Measurements from ENCODE around the gene PRODH. TPM values are rescaled to one million over a fixed set of nuclear protein-coding genes. Genes with fewer than 3 reads are reported as not detected.

The PRODH gene, protein sequence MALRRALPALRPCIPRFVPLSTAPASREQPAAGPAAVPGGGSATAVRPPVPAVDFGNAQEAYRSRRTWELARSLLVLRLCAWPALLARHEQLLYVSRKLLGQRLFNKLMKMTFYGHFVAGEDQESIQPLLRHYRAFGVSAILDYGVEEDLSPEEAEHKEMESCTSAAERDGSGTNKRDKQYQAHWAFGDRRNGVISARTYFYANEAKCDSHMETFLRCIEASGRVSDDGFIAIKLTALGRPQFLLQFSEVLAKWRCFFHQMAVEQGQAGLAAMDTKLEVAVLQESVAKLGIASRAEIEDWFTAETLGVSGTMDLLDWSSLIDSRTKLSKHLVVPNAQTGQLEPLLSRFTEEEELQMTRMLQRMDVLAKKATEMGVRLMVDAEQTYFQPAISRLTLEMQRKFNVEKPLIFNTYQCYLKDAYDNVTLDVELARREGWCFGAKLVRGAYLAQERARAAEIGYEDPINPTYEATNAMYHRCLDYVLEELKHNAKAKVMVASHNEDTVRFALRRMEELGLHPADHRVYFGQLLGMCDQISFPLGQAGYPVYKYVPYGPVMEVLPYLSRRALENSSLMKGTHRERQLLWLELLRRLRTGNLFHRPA
- 10 to 100 TPM in 3 of 4 donors, 1 to 10 TPM in 1; 4.5 to 52.6 (median 14.0) TPM for total RNA-seq
- polyA plus RNA-seq = 10 to 100 TPM in 1 of 3 donors, 1 to 10 TPM in 2; 1.6 to 11.3 (median 4.5) TPM
- long read RNA-seq, donor 1, partial matches to known transcripts = 2 of 2 reads
- long read RNA-seq, donor 1, other reads (novel, unspliced or antisense) = 0 of 2 reads
- long read RNA-seq, donor 2, partial matches to known transcripts = 2 of 3 reads
- long read RNA-seq, donor 2, other reads (novel, unspliced or antisense) = 1 of 3 reads

DNA sequence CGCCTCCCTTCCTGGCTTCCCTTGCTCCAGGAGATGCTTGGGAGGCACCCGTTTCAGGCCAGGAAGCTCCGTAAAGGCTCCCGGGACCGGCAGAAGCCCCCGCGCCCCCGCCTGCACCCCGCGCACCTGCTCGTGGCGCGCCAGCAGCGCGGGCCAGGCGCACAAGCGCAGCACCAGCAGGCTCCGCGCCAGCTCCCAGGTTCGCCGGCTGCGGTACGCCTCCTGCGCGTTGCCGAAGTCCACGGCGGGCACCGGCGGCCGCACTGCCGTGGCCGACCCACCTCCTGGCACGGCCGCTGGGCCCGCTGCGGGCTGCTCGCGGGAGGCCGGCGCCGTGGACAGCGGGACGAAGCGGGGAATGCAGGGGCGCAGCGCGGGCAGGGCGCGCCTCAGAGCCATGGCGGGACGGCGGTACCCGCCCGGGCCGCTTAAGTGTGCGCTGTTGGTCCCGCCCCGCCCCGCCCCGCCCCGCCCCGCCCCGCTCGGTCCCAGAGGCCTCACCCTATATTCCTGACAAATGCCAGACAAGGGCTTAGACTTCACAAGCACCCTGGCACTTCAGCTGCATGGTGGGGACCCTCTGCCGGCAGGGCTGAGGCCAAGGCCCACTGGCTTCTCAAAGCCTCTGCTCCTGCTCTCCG is at the start of gene PRODH:
Gene PRODH, minus strand, starts transcription at position 405 of the 641 bp plus-strand sequence. Its CDS starts 6 bp downstream, at position 399.
- H3K27ac ChIP-seq = no peak within 1 kb of the TSS
- no peaks in the 10 kb centered on the region for H3K27me3 ChIP-seq (ENCODE audit: insufficient read depth in 3 of 3, low read length in 2 of 3)
- WGBS, 3 donors = no CpG with 5 or more reads among the region's 67 CpGs
- no peaks in the 10 kb centered on the region for H3K4me1 ChIP-seq
- H3K9me3 ChIP-seq = no peaks in the 10 kb centered on the region
- peak; percentile 75 to 82 (median 79) for ATAC-seq
- H3K36me3 ChIP-seq (ENCODE audit: insufficient read depth in 1 of 2, low read depth in 1 of 2) = no peaks in the 10 kb centered on the region
- H3K4me3 ChIP-seq = no peak within 1 kb of the TSS
- TF ChIP-seq, protein P1, sequence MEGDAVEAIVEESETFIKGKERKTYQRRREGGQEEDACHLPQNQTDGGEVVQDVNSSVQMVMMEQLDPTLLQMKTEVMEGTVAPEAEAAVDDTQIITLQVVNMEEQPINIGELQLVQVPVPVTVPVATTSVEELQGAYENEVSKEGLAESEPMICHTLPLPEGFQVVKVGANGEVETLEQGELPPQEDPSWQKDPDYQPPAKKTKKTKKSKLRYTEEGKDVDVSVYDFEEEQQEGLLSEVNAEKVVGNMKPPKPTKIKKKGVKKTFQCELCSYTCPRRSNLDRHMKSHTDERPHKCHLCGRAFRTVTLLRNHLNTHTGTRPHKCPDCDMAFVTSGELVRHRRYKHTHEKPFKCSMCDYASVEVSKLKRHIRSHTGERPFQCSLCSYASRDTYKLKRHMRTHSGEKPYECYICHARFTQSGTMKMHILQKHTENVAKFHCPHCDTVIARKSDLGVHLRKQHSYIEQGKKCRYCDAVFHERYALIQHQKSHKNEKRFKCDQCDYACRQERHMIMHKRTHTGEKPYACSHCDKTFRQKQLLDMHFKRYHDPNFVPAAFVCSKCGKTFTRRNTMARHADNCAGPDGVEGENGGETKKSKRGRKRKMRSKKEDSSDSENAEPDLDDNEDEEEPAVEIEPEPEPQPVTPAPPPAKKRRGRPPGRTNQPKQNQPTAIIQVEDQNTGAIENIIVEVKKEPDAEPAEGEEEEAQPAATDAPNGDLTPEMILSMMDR (IDR thresholded peaks at IDR 0.05) = no peak
- no peak for DNase-seq
- intact Hi-C loops (cut with DNase I) = no loop called here

DNA sequence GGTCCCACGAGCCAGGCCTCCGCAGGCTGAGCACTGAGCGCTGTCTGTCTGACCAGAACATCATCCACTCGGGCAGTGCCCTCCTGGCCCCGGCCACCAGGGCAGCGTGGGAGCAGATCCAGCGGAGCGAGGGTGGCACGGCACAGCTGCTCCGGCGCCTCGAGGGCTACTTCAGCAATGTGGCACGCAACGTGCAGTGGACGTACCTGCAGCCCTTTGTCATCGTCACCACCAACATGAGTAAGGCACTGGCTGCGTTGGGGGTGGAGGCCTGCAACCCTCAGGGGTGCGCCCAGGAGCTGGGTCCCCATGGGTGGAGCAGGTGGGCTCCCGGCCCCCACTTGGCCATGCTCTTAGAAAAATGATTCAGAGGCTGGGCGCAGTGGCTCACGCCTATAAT is 49.7 kb upstream of the PRODH start:
- Histone ChIP-seq H3K4me1 (no peaks in the 10 kb centered on the region), H3K36me3 (ENCODE audit: insufficient read depth in 1 of 2, low read depth in 1 of 2) (no peaks in the 10 kb centered on the region), H3K27me3 (ENCODE audit: insufficient read depth in 3 of 3, low read length in 2 of 3) (peaks cover 0 to 2% (median 0%) of the 10 kb centered on the region in 3 donors), H3K9me3 (peaks cover 5% of the 10 kb centered on the region), H3K27ac (no peak overlapping the region), H3K4me3 (no peak overlapping the region)
- DNase-seq (no peak), ATAC-seq (no peak)
- intact Hi-C loops (cut with DNase I) = no loop called here
- TF ChIP-seq, protein P1 (IDR thresholded peaks at IDR 0.05) = no peak
- WGBS, 3 donors = 84 to 86% (median 85%) methylated on average over 21 of the region's 21 CpGs

DNA sequence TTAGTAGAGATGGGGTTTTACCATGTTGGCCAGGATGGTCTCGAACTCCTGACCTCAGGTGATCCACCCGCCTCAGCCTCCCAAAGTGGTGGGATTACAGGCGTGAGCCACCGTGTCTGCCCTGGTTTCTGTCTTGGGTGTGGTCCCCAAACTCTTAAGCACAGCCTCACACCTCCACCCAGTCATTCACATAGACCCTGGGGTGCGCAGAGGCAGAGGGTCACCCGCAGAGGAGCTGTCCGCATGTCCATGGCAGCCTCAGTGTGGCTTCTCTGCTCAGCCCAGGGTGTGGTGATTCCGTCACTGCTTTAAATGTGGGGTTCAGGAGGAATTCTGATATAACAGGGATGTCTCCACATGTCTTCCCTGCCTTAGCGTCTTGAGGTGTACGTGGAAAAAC is 48.5 kb upstream of the PRODH start:
- Histone ChIP-seq H3K4me1 (no peaks in the 10 kb centered on the region), H3K4me3 (no peak overlapping the region), H3K9me3 (peaks cover 8% of the 10 kb centered on the region), H3K27me3 (ENCODE audit: insufficient read depth in 3 of 3, low read length in 2 of 3) (peaks cover 0 to 2% (median 0%) of the 10 kb centered on the region in 3 donors), H3K27ac (no peak overlapping the region), H3K36me3 (ENCODE audit: insufficient read depth in 1 of 2, low read depth in 1 of 2) (no peaks in the 10 kb centered on the region)
- intact Hi-C loops (cut with DNase I) = no loop called here
- TF ChIP-seq, protein P1 (IDR thresholded peaks at IDR 0.05) = no peak
- no peak for ATAC-seq
- WGBS, 3 donors = 87 to 93% (median 88%) methylated on average over 10 of the region's 10 CpGs
- DNase-seq = peak in 1 of 2 donors; percentile 6

DNA sequence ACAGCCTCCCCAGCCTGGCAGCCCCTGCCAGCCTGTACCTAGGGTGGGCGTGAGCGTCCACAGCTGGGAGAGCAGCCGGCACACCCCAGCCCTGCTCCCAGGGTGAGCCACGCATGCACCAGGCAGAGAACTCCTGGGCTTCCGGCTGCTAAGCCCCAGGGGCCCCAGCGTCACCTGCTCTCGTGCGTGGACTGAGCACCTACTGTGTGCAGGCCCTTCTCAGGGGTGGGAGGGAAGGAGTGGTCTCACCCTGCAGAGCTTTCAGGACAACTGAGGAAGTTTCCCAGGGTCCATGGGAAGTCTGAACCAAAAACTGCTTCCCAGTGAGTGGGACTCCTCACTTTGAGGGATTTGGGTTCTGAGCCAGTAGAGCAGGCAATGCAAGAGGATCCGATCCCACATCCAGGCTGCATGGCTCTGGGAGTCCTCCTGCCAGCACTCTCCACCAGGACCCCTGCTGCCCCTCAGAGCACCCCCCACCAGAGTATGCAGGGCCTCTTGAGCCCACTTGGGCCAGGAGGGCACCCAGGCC is 47.1 kb upstream of the PRODH start:
- H3K9me3 ChIP-seq = peaks cover 8% of the 10 kb centered on the region
- H3K4me1 ChIP-seq = no peaks in the 10 kb centered on the region
- intact Hi-C loops (cut with DNase I) = no loop called here
- no peak for ATAC-seq
- H3K27ac ChIP-seq = no peak overlapping the region
- WGBS, 3 donors = 69 to 81% (median 70%) methylated on average over 9 of the region's 9 CpGs
- H3K4me3 ChIP-seq = no peak overlapping the region
- TF ChIP-seq, protein P1 (IDR thresholded peaks at IDR 0.05) = no peak
- peak in 1 of 2 donors; percentile 14 for DNase-seq
- H3K36me3 ChIP-seq (ENCODE audit: insufficient read depth in 1 of 2, low read depth in 1 of 2) = no peaks in the 10 kb centered on the region
- H3K27me3 ChIP-seq (ENCODE audit: insufficient read depth in 3 of 3, low read length in 2 of 3) = peaks cover 0 to 2% (median 0%) of the 10 kb centered on the region in 3 donors
